NOMO-1 treated with dmso at 0.1 percent for 144 hours (cell line): Measurements from ENCODE around the gene STK26.
"Not testable (repeated sequence)": the region's sequence is repeated elsewhere in the genome, so short reads cannot be mapped to it uniquely, and the experiment has no call there.

Source experiments
- DNase-seq: peaks from one replicate; lab custom pipeline; 2025; ENCODE audit not compliant: unreplicated experiment; lab: John Stamatoyannopoulos, UW

The STK26 gene

GRCh38 chrX:132034648-132035047 is 11.5 kb downstream of the STK26 start:
- DNase-seq = no peak

GRCh38 chrX:132037479-132037993 is 14.4 kb downstream of the STK26 start:
- no peak for DNase-seq

GRCh38 chrX:132040066-132040465 is 17.0 kb downstream of the STK26 start:
- no peak for DNase-seq

GRCh38 chrX:132041015-132041414 is 17.9 kb downstream of the STK26 start:
- no peak for DNase-seq

- DNase-seq = no peak
Observed at GRCh38 chrX:132043977-132044376, 20.9 kb downstream of the STK26 start.

GRCh38 chrX:132044953-132045352 is 21.9 kb downstream of the STK26 start:
- no peak for DNase-seq

GRCh38 chrX:132045456-132045855 is 22.4 kb downstream of the STK26 start:
- no peak for DNase-seq

GRCh38 chrX:132046533-132046932 is 23.4 kb downstream of the STK26 start:
- DNase-seq = no peak

- not testable (repeated sequence) for DNase-seq
Observed at GRCh38 chrX:132051778-132052177, 28.7 kb downstream of the STK26 start.

- no peak for DNase-seq
Observed at GRCh38 chrX:132058050-132058449, 34.9 kb downstream of the STK26 start.

- no peak for DNase-seq
Observed at GRCh38 chrX:132058975-132059374, 35.9 kb downstream of the STK26 start.

- no peak for DNase-seq
Observed at GRCh38 chrX:132059973-132060540, 37.0 kb downstream of the STK26 start.

GRCh38 chrX:132063334-132063733 is 40.2 kb downstream of the STK26 start:
- no peak for DNase-seq

GRCh38 chrX:132063862-132064261 is 40.8 kb downstream of the STK26 start:
- no peak for DNase-seq

- DNase-seq = no peak
Observed at GRCh38 chrX:132068405-132068804, 45.3 kb downstream of the STK26 start.

GRCh38 chrX:132071254-132071653 is 48.2 kb downstream of the STK26 start:
- DNase-seq = no peak

- DNase-seq = no peak
Observed at GRCh38 chrX:132077414-132077813, 54.3 kb downstream of the STK26 start.

GRCh38 chrX:132077912-132078311 is 54.8 kb downstream of the STK26 start:
- no peak for DNase-seq

GRCh38 chrX:132085786-132086185 is 62.7 kb downstream of the STK26 start:
- no peak for DNase-seq

GRCh38 chrX:132086672-132087071 is 63.6 kb downstream of the STK26 start:
- no peak for DNase-seq

GRCh38 chrX:132088864-132089263 is 65.8 kb downstream of the STK26 start:
- no peak for DNase-seq

GRCh38 chrX:132090403-132091159 is 67.5 kb downstream of the STK26 start:
- peak; percentile 37 for DNase-seq
